Measurements from ENCODE around the gene RBPJ. TPM values are rescaled to one million over a fixed set of nuclear protein-coding genes. Genes with fewer than 3 reads are reported as not detected.

RBPJ gene
- total RNA-seq, 1 donor from 2014 or later, result 120 TPM

- no peak overlapping the region for H3K4me3 ChIP-seq
- peaks cover 7% of the 10 kb centered on the region for H3K9me3 Mint-ChIP-seq
- H3K79me2 ChIP-seq (ENCODE audit: low read depth), result peaks cover 55% of the 10 kb centered on the region
- no peak overlapping the region for H3K27ac Mint-ChIP-seq
- H3K4me1 Mint-ChIP-seq, result no peaks in the 10 kb centered on the region
- no peaks in the 10 kb centered on the region for H3F3A ChIP-seq (ENCODE audit: low read depth)
- no peak overlapping the region for H3K9ac ChIP-seq
- peaks cover 23% of the 10 kb centered on the region for H3K36me3 ChIP-seq
- no peaks in the 10 kb centered on the region for H3K27me3 Mint-ChIP-seq (ENCODE audit: insufficient read depth, low read depth)
- no peak overlapping the region for H3K27ac ChIP-seq
- no peak overlapping the region for H3K4me2 ChIP-seq
- peaks cover 40% of the 10 kb centered on the region for H3K36me3 Mint-ChIP-seq
- H4K20me1 ChIP-seq (ENCODE audit: low read depth), result peaks cover 9% of the 10 kb centered on the region
- H2AFZ ChIP-seq (replicated peaks), result no peak overlapping the region
- no peak overlapping the region for H3K4me3 Mint-ChIP-seq
- TF ChIP-seq EZH2phosphoT487 (IDR thresholded peaks at IDR 0.05) (no peak), EZH2 (IDR thresholded peaks at IDR 0.05) (no peak)
- TF ChIP-seq, protein P1, sequence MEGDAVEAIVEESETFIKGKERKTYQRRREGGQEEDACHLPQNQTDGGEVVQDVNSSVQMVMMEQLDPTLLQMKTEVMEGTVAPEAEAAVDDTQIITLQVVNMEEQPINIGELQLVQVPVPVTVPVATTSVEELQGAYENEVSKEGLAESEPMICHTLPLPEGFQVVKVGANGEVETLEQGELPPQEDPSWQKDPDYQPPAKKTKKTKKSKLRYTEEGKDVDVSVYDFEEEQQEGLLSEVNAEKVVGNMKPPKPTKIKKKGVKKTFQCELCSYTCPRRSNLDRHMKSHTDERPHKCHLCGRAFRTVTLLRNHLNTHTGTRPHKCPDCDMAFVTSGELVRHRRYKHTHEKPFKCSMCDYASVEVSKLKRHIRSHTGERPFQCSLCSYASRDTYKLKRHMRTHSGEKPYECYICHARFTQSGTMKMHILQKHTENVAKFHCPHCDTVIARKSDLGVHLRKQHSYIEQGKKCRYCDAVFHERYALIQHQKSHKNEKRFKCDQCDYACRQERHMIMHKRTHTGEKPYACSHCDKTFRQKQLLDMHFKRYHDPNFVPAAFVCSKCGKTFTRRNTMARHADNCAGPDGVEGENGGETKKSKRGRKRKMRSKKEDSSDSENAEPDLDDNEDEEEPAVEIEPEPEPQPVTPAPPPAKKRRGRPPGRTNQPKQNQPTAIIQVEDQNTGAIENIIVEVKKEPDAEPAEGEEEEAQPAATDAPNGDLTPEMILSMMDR (IDR thresholded peaks at IDR 0.05), result no peak
- H3K9me3 ChIP-seq (ENCODE audit: low read depth), result no peaks in the 10 kb centered on the region
- no peaks in the 10 kb centered on the region for H3K4me1 ChIP-seq
- no peaks in the 10 kb centered on the region for H3K27me3 ChIP-seq
- no peak for DNase-seq (ENCODE audit: low spot score)
These were observed 65.6 kb downstream of the RBPJ start for GRCh38 chr4:26386386-26386785.

- H3K27ac ChIP-seq, result no peak overlapping the region
- peaks cover 30% of the 10 kb centered on the region for H3K36me3 ChIP-seq
- no peak for TF ChIP-seq EZH2phosphoT487 (IDR thresholded peaks at IDR 0.05)
- no peak for TF ChIP-seq EZH2 (IDR thresholded peaks at IDR 0.05)
- TF ChIP-seq, protein P1 (IDR thresholded peaks at IDR 0.05), result no peak
- H3K79me2 ChIP-seq (ENCODE audit: low read depth), result peaks cover 36% of the 10 kb centered on the region
- H3K9ac ChIP-seq, result no peak overlapping the region
- H3K4me2 ChIP-seq, result no peak overlapping the region
- H3K4me3 ChIP-seq, result no peak overlapping the region
- no peaks in the 10 kb centered on the region for H3K27me3 ChIP-seq
- no peaks in the 10 kb centered on the region for H3K27me3 Mint-ChIP-seq (ENCODE audit: insufficient read depth, low read depth)
- no peaks in the 10 kb centered on the region for H3K4me1 ChIP-seq
- H2AFZ ChIP-seq (replicated peaks), result no peak overlapping the region
- H3K9me3 ChIP-seq (ENCODE audit: low read depth), result no peaks in the 10 kb centered on the region
- no peak overlapping the region for H3K27ac Mint-ChIP-seq
- H3K36me3 Mint-ChIP-seq, result peaks cover 42% of the 10 kb centered on the region
- DNase-seq (ENCODE audit: low spot score), result no peak
- H3K4me1 Mint-ChIP-seq, result no peaks in the 10 kb centered on the region
- no peaks in the 10 kb centered on the region for H3F3A ChIP-seq (ENCODE audit: low read depth)
- peaks cover 7% of the 10 kb centered on the region for H3K9me3 Mint-ChIP-seq
- no peak overlapping the region for H3K4me3 Mint-ChIP-seq
- H4K20me1 ChIP-seq (ENCODE audit: low read depth), result no peaks in the 10 kb centered on the region
These were observed 67.9 kb downstream of the RBPJ start for GRCh38 chr4:26388671-26389070.

- peaks cover 12% of the 10 kb centered on the region for H3K36me3 ChIP-seq
- Mint-ChIP-seq H3K27ac (no peak overlapping the region), H3K27me3 (ENCODE audit: insufficient read depth, low read depth) (no peaks in the 10 kb centered on the region), H3K9me3 (no peaks in the 10 kb centered on the region), H3K4me3 (no peak overlapping the region), H3K4me1 (no peaks in the 10 kb centered on the region), H3K36me3 (peaks cover 30% of the 10 kb centered on the region)
- no peaks in the 10 kb centered on the region for H3K27me3 ChIP-seq
- no peak overlapping the region for H3K27ac ChIP-seq
- H3K4me3 ChIP-seq, result no peak overlapping the region
- H3F3A ChIP-seq (ENCODE audit: low read depth), result no peaks in the 10 kb centered on the region
- H3K9me3 ChIP-seq (ENCODE audit: low read depth), result no peaks in the 10 kb centered on the region
- H3K4me2 ChIP-seq, result no peak overlapping the region
- TF ChIP-seq EZH2phosphoT487 (IDR thresholded peaks at IDR 0.05) (no peak), EZH2 (IDR thresholded peaks at IDR 0.05) (no peak)
- TF ChIP-seq, protein P1 (IDR thresholded peaks at IDR 0.05), result no peak
- DNase-seq (ENCODE audit: low spot score), result no peak
- H3K4me1 ChIP-seq, result no peaks in the 10 kb centered on the region
- H3K79me2 ChIP-seq (ENCODE audit: low read depth), result peaks cover 46% of the 10 kb centered on the region
- H4K20me1 ChIP-seq (ENCODE audit: low read depth), result no peaks in the 10 kb centered on the region
- no peak overlapping the region for H3K9ac ChIP-seq
- no peak overlapping the region for H2AFZ ChIP-seq (replicated peaks)
These were observed 76.3 kb downstream of the RBPJ start for GRCh38 chr4:26397086-26397485.
